GM23338 (cell line): ENCODE measurements around the gene NDUFA13. TPM values are rescaled to one million over a fixed set of nuclear protein-coding genes. Genes with fewer than 3 reads are reported as not detected.

Experiments used
- ATAC-seq: fragments of 200-7000 bp; cut with Tn5 transposase; 3 replicates; pipeline ENCODE4 v1.9.1; 2020
- DNase-seq: peaks from one replicate; pipeline ENCODE4 v3.0.0-alpha.2; 2015; ENCODE audit warnings: low spot score
- H2AFZ ChIP-seq: fragments of 200-600 bp; sonication (generic); 2 replicates; pipeline ENCODE4 v1.8.0; 2016; ENCODE audit warnings: antibody characterized with exemption, mild to moderate bottlenecking, moderate library complexity
- H3F3A ChIP-seq: fragments of 200-600 bp; sonication (generic); replicated peaks from 2 replicates; pipeline ENCODE4 v1.8.0; 2017; ENCODE audit warnings: antibody characterized with exemption, mixed run types, low read depth
- H3K27ac ChIP-seq: fragments of 200-600 bp; sonication (generic); 2 replicates; pipeline ENCODE4 v1.6.1; 2016; ENCODE audit warnings: low read depth
- H3K27me3 ChIP-seq: fragments of 200-600 bp; sonication (generic); 2 replicates; pipeline ENCODE4 v1.8.0; 2016; ENCODE audit warnings: mild to moderate bottlenecking, mixed run types, moderate library complexity; ENCODE audit not compliant: insufficient read depth
- H3K36me3 ChIP-seq: fragments of 200-600 bp; sonication (generic); 2 replicates; pipeline ENCODE4 v1.8.0; 2016; ENCODE audit warnings: mild to moderate bottlenecking; ENCODE audit not compliant: insufficient read depth
- H3K4me1 ChIP-seq: fragments of 200-600 bp; sonication (generic); 2 replicates; pipeline ENCODE4 v1.8.0; 2016; ENCODE audit warnings: mild to moderate bottlenecking, moderate library complexity; ENCODE audit not compliant: insufficient read depth
- H3K4me2 ChIP-seq: fragments of 200-600 bp; sonication (generic); 2 replicates; pipeline ENCODE4 v1.7.1; 2017; ENCODE audit warnings: mixed run types
- H3K4me3 ChIP-seq: fragments of 200-600 bp; sonication (generic); 2 replicates; pipeline ENCODE4 v1.6.1; 2016; ENCODE audit warnings: mixed run types
- H3K79me2 ChIP-seq: fragments of 200-600 bp; sonication (generic); replicated peaks from 2 replicates; pipeline ENCODE4 v1.8.0; 2017; ENCODE audit warnings: mild to moderate bottlenecking; ENCODE audit not compliant: insufficient read depth
- H3K9me2 ChIP-seq: fragments of 200-600 bp; sonication (generic); 2 replicates; pipeline ENCODE4 v1.8.0; 2017; ENCODE audit not compliant: insufficient read depth
- H4K20me1 ChIP-seq: fragments of 200-600 bp; sonication (generic); replicated peaks from 2 replicates; pipeline ENCODE4 v1.8.0; 2017; ENCODE audit warnings: mild to moderate bottlenecking; ENCODE audit not compliant: insufficient read depth
- H3K27ac Mint-ChIP-seq: 2 replicates; pipeline ENCODE4 v1.8.0; 2020; ENCODE audit warnings: inconsistent platforms, mild to moderate bottlenecking, moderate library complexity, mixed read lengths
- H3K27me3 Mint-ChIP-seq: 3 replicates; pipeline ENCODE4 v1.8.0; 2022; ENCODE audit warnings: low read depth, mild to moderate bottlenecking, moderate library complexity, mixed read lengths, inconsistent platforms; ENCODE audit not compliant: insufficient read depth, poor library complexity
- H3K36me3 Mint-ChIP-seq: 3 replicates; pipeline ENCODE4 v1.8.0; 2021; ENCODE audit warnings: low read depth, mild to moderate bottlenecking, inconsistent platforms, moderate library complexity, mixed read lengths
- H3K4me1 Mint-ChIP-seq: 3 replicates; pipeline ENCODE4 v1.8.0; 2020; ENCODE audit warnings: mild to moderate bottlenecking, inconsistent platforms, mixed read lengths
- H3K4me3 Mint-ChIP-seq: 3 replicates; pipeline ENCODE4 v1.8.0; 2021; ENCODE audit warnings: moderate library complexity, mild to moderate bottlenecking, inconsistent platforms, mixed read lengths
- H3K9me3 Mint-ChIP-seq: 3 replicates; pipeline ENCODE4 v1.8.0; 2020; ENCODE audit warnings: moderate library complexity, mild to moderate bottlenecking, inconsistent platforms, mixed read lengths
- CREB1 ChIP-seq: fragments of 250-450 bp; sonication (Bioruptor Pico); IDR thresholded peaks from 2 replicates; pipeline ENCODE4 v1.5.0; 2020; ENCODE audit warnings: low read depth, mild to moderate bottlenecking, moderate library complexity
- CTCF ChIP-seq, 2 experiments: fragments of 200-600 bp in 1 of 2; sonication (generic) in 1 of 2; conservative IDR thresholded peaks; 2 replicates each; pipeline versions ENCODE4 v1.5.1 to v1.6.1; 2016 to 2017; ENCODE audit warnings: antibody characterized with exemption in 2 of 2, low read depth in 2 of 2, mild to moderate bottlenecking in 2 of 2, moderate library complexity in 1 of 2
- ETS1 ChIP-seq: IDR thresholded peaks from 2 replicates; pipeline ENCODE4 v1.6.1; 2016; ENCODE audit warnings: antibody characterized with exemption
- EZH2 ChIP-seq: fragments of 200-600 bp; sonication (generic); IDR thresholded peaks from one replicate; pipeline ENCODE4 v1.8.0; 2017; ENCODE audit warnings: antibody characterized with exemption, mild to moderate bottlenecking, low read depth; ENCODE audit not compliant: unreplicated experiment
- EZH2phosphoT487 ChIP-seq: fragments of 200-600 bp; sonication (generic); IDR thresholded peaks from one replicate; pipeline ENCODE4 v1.8.1; 2018; ENCODE audit warnings: antibody characterized with exemption; ENCODE audit not compliant: unreplicated experiment
- JUNB ChIP-seq: IDR thresholded peaks from one replicate; pipeline ENCODE4 v1.6.1; 2016; ENCODE audit warnings: antibody characterized with exemption; ENCODE audit not compliant: unreplicated experiment
- NANOG ChIP-seq: IDR thresholded peaks from 2 replicates; pipeline ENCODE4 v1.6.1; 2016; ENCODE audit warnings: antibody characterized with exemption, borderline replicate concordance
- POLR2AphosphoS5 ChIP-seq: IDR thresholded peaks from 2 replicates; pipeline ENCODE4 v1.6.1; 2016; ENCODE audit warnings: antibody characterized with exemption, low read depth
- REST ChIP-seq: IDR thresholded peaks from one replicate; pipeline ENCODE4 v1.6.1; 2018; ENCODE audit warnings: antibody characterized with exemption; ENCODE audit not compliant: unreplicated experiment
- STAT1 ChIP-seq: IDR thresholded peaks from one replicate; pipeline ENCODE4 v1.6.1; 2016; ENCODE audit warnings: antibody characterized with exemption; ENCODE audit not compliant: unreplicated experiment
- ZNF114 ChIP-seq: fragments of 250-450 bp; sonication (Bioruptor Pico); IDR thresholded peaks from 2 replicates; pipeline ENCODE4 v1.5.0; 2020; ENCODE audit warnings: mild to moderate bottlenecking, moderate library complexity
- ZNF331 ChIP-seq: fragments of 250-450 bp; sonication (Bioruptor Pico); IDR thresholded peaks from 2 replicates; pipeline ENCODE4 v1.5.0; 2020; ENCODE audit warnings: low read depth, mild to moderate bottlenecking, moderate library complexity
- polyA plus RNA-seq: library from polyadenylated mRNA; unstranded; fragments of >200 nt; fragmentation: Nextera tagmentation; extraction: Ambion mirVana; gene quantifications from 2 replicates; pipeline ENCODE4 v1.2.1, GENCODE V29; 2016
- total RNA-seq: library from RNA; depleted of rRNA; stranded (reverse); fragments of >200 nt; shearing (Covaris generic); gene quantifications from 2 replicates; pipeline ENCODE4 v1.2.3, GENCODE V29; 2014

Gene NDUFA13
- total and polyA plus RNA-seq, 2 experiments from 2014 or later, result 143 to 598 TPM

- Histone ChIP-seq H2AFZ (no peak overlapping the region), H3F3A (peaks cover 7% of the 10 kb centered on the region; the same call in 1 of the 2 replicates), H3K27ac (no peak overlapping the region), H3K27me3 (no peaks in the 10 kb centered on the region), H3K4me2 (no peak overlapping the region), H3K4me1 (no peaks in the 10 kb centered on the region), H3K79me2 (no peaks in the 10 kb centered on the region), H3K9me2 (no peaks in the 10 kb centered on the region), H4K20me1 (no peaks in the 10 kb centered on the region), H3K4me3 (no peak overlapping the region), H3K36me3 (no peaks in the 10 kb centered on the region)
- H3K27me3 Mint-ChIP-seq, result peaks cover 12% of the 10 kb centered on the region
- no peaks in the 10 kb centered on the region; the same call in 2 of the 3 replicates for H3K36me3 Mint-ChIP-seq
- H3K4me1 Mint-ChIP-seq, result peaks cover 6% of the 10 kb centered on the region; the same call in 1 of the 3 replicates
- no peak overlapping the region for H3K4me3 Mint-ChIP-seq
- TF ChIP-seq CTCF (conservative IDR thresholded peaks at IDR 0.05; ENCODE audit: low read depth in 2 of 2), result no peak
- TF ChIP-seq ETS1, result no peak
- TF ChIP-seq JUNB, result no peak
- no peak for TF ChIP-seq CREB1 (CRISPR knock-in tag)
- no peak for TF ChIP-seq EZH2phosphoT487
- TF ChIP-seq STAT1, result no peak
- no peak for ATAC-seq
- no peaks in the 10 kb centered on the region; the same call in 2 of the 3 replicates for H3K9me3 Mint-ChIP-seq
- DNase-seq, result no peak
- no peak overlapping the region for H3K27ac Mint-ChIP-seq
These were observed 31.8 kb downstream of the NDUFA13 start for GRCh38 chr19:19547674-19548336.

GRCh38 chr19:19548915-19549759 is 33.1 kb downstream of the NDUFA13 start:
- H3K27me3 ChIP-seq, result no peaks in the 10 kb centered on the region
- H3K4me2 ChIP-seq, result no peak overlapping the region
- no peaks in the 10 kb centered on the region for H3K36me3 ChIP-seq
- Mint-ChIP-seq H3K4me3 (no peak overlapping the region), H3K36me3 (no peaks in the 10 kb centered on the region; the same call in 2 of the 3 replicates), H3K27me3 (peaks cover 11% of the 10 kb centered on the region), H3K27ac (no peak overlapping the region), H3K9me3 (no peaks in the 10 kb centered on the region; the same call in 1 of the 3 replicates), H3K4me1 (peaks cover 6% of the 10 kb centered on the region; the same call in 1 of the 3 replicates)
- no peak overlapping the region for H3K27ac ChIP-seq
- no peak overlapping the region for H2AFZ ChIP-seq
- DNase-seq, result no peak
- H3K4me3 ChIP-seq, result no peak overlapping the region
- H3F3A ChIP-seq, result peaks cover 7% of the 10 kb centered on the region; the same call in 1 of the 2 replicates
- H3K79me2 ChIP-seq, result no peaks in the 10 kb centered on the region
- H3K4me1 ChIP-seq, result no peaks in the 10 kb centered on the region
- ATAC-seq, result no peak
- H4K20me1 ChIP-seq, result no peaks in the 10 kb centered on the region
- no peaks in the 10 kb centered on the region for H3K9me2 ChIP-seq
- no peak for TF ChIP-seq CTCF (conservative IDR thresholded peaks at IDR 0.05; ENCODE audit: low read depth in 2 of 2)
- no peak for TF ChIP-seq EZH2
- no peak for TF ChIP-seq EZH2phosphoT487
- no peak for TF ChIP-seq ZNF114 (CRISPR knock-in tag)
- no peak for TF ChIP-seq NANOG
- no peak for TF ChIP-seq REST
- no peak for TF ChIP-seq ETS1
- no peak for TF ChIP-seq CREB1 (CRISPR knock-in tag)
- TF ChIP-seq ZNF331, result no peak
- TF ChIP-seq POLR2AphosphoS5, result no peak
